GM12892 (cell line): Measurements from ENCODE around the gene RSF1.

Experiments used
- DNase-seq: peaks from one replicate; pipeline ENCODE4 v3.0.0; 2011; ENCODE audit not compliant: insufficient read length
- FAIRE-seq: peaks from 2 replicates; lab custom pipeline; 2011; peaks lifted over from hg19 to GRCh38; lab: Jason Lieb, UNC
- POLR2A ChIP-seq: IDR thresholded peaks from 2 replicates; pipeline ENCODE4 v1.6.1; 2011; ENCODE audit warnings: low read depth, low read length, control low read depth
- POLR2AphosphoS5 ChIP-seq: IDR thresholded peaks from 2 replicates; pipeline ENCODE4 v1.6.1; 2011; ENCODE audit warnings: low read depth, low read length, control low read depth
- TAF1 ChIP-seq: IDR thresholded peaks from 2 replicates; pipeline ENCODE4 v1.6.1; 2011; ENCODE audit warnings: low read depth, mild to moderate bottlenecking, control low read depth, low read length, borderline replicate concordance

The RSF1 gene

GRCh38 chr11:77630157-77630710 is 190.3 kb downstream of the RSF1 start:
- FAIRE-seq (no peak), DNase-seq (no peak)
- TF ChIP-seq POLR2AphosphoS5 = no peak
- TF ChIP-seq TAF1 = no peak
- TF ChIP-seq POLR2A = no peak

GRCh38 chr11:77619576-77620198 is 200.8 kb downstream of the RSF1 start:
- DNase-seq (no peak), FAIRE-seq (peak; percentile 89)
- TF ChIP-seq TAF1 = no peak

GRCh38 chr11:77617892-77618291 is 202.6 kb downstream of the RSF1 start:
- DNase-seq (no peak), FAIRE-seq (no peak)
- TF ChIP-seq TAF1 (no peak), POLR2AphosphoS5 (no peak), POLR2A (no peak)

- TF ChIP-seq POLR2A (no peak), POLR2AphosphoS5 (no peak; the same call in none of the 2 replicates), TAF1 (no peak)
- DNase-seq (no peak), FAIRE-seq (no peak)
These were observed 208.6 kb downstream of the RSF1 start for GRCh38 chr11:77611921-77612320.
